CD14-positive monocyte (primary cell): ENCODE measurements around the gene LIX1L. TPM values are rescaled to one million over a fixed set of nuclear protein-coding genes. Genes with fewer than 3 reads are reported as not detected.

Source experiments
- DNase-seq, 3 donors: peaks; one replicate each; pipeline ENCODE4 v3.0.0-alpha.2; 2011 to 2022
- H2AFZ ChIP-seq: 2 replicates; pipeline ENCODE4 v1.6.0; 2012; ENCODE audit warnings: mild to moderate bottlenecking, low read depth, low read length, inconsistent platforms; ENCODE audit not compliant: insufficient read depth, poor library complexity, severe bottlenecking
- H3K27ac ChIP-seq, 2 donors: 1 replicate in 1 of 2; 2 replicates in 1 of 2; pipeline ENCODE4 v1.5.1; 2012 to 2013; ENCODE audit warnings: low read length in 2 of 2, control low read depth in 1 of 2, inconsistent platforms in 1 of 2, low read depth in 1 of 2, mild to moderate bottlenecking in 1 of 2
- H3K27me3 ChIP-seq, 2 donors: one replicate each; pipeline versions ENCODE4 v1.6.0 to v1.6.1; 2011 to 2013; ENCODE audit warnings: low read length in 2 of 2; ENCODE audit not compliant: control insufficient read depth in 2 of 2, insufficient read depth in 2 of 2
- H3K36me3 ChIP-seq, 2 donors: replicated peaks in 1 of 2; 1 replicate in 1 of 2; 2 replicates in 1 of 2; pipeline versions ENCODE4 v1.5.1 to v1.6.1; 2012 to 2013; ENCODE audit warnings: low read length in 2 of 2, control low read depth in 1 of 2, inconsistent platforms in 1 of 2, mild to moderate bottlenecking in 1 of 2; ENCODE audit not compliant: insufficient read depth in 2 of 2, control insufficient read depth in 1 of 2
- H3K4me1 ChIP-seq, 2 donors: 1 replicate in 1 of 2; 2 replicates in 1 of 2; pipeline versions ENCODE4 v1.5.1 to v1.6.1; 2012 to 2013; ENCODE audit warnings: low read length in 2 of 2, control low read depth in 1 of 2, inconsistent platforms in 1 of 2, mild to moderate bottlenecking in 1 of 2, moderate library complexity in 1 of 2; ENCODE audit not compliant: insufficient read depth in 2 of 2, control insufficient read depth in 1 of 2
- H3K4me2 ChIP-seq: replicated peaks from 2 replicates; pipeline ENCODE3; 2012; ENCODE audit warnings: low read length, moderate library complexity, mild to moderate bottlenecking; ENCODE audit not compliant: poor library complexity, severe bottlenecking; ENCODE audit errors: extremely low read depth
- H3K4me3 ChIP-seq, 3 experiments: fragments of 200-600 bp in 1 of 3; sonication (generic) in 1 of 3; replicated peaks in 1 of 3; 1 replicate in 2 of 3; 2 replicates in 1 of 3; pipeline ENCODE4 v1.5.1; 2011 to 2013; ENCODE audit warnings: low read length in 3 of 3, mild to moderate bottlenecking in 3 of 3, control low read depth in 2 of 3, low read depth in 2 of 3, inconsistent platforms in 1 of 3, moderate library complexity in 1 of 3
- H3K79me2 ChIP-seq: 2 replicates; pipeline ENCODE4 v1.6.0; 2012; ENCODE audit warnings: mild to moderate bottlenecking, control low read depth, inconsistent platforms, low read length, moderate library complexity; ENCODE audit not compliant: insufficient read depth
- H3K9ac ChIP-seq: 2 replicates; pipeline ENCODE4 v1.6.0; 2017; ENCODE audit warnings: low read length, mild to moderate bottlenecking; ENCODE audit not compliant: insufficient read depth, poor library complexity, severe bottlenecking
- H3K9me3 ChIP-seq, 2 donors: replicated peaks in 1 of 2; 1 replicate in 1 of 2; 2 replicates in 1 of 2; pipeline versions ENCODE4 v1.5.1 to v1.6.1; 2012 to 2013; ENCODE audit warnings: low read length in 2 of 2, control low read depth in 1 of 2; ENCODE audit not compliant: control insufficient read depth in 1 of 2, insufficient read depth in 1 of 2
- H4K20me1 ChIP-seq: 2 replicates; pipeline ENCODE4 v1.6.0; 2012; ENCODE audit warnings: mild to moderate bottlenecking, low read length, control low read depth, moderate library complexity; ENCODE audit not compliant: insufficient read depth
- H3K27ac Mint-ChIP-seq, 7 donors: one replicate each; pipeline ENCODE4 v1.8.0; 2020; ENCODE audit warnings: mild to moderate bottlenecking in 7 of 7, mixed read lengths in 7 of 7, moderate library complexity in 6 of 7, inconsistent platforms in 2 of 7
- H3K27me3 Mint-ChIP-seq, 3 donors: one replicate each; pipeline ENCODE4 v1.8.0; 2021 to 2022; ENCODE audit warnings: low read depth in 3 of 3, mild to moderate bottlenecking in 3 of 3, mixed read lengths in 3 of 3, moderate library complexity in 3 of 3, inconsistent platforms in 1 of 3
- H3K36me3 Mint-ChIP-seq, 2 donors: one replicate each; pipeline ENCODE4 v1.8.0; 2020; ENCODE audit warnings: mixed read lengths in 2 of 2, inconsistent platforms in 1 of 2, mild to moderate bottlenecking in 1 of 2
- H3K4me1 Mint-ChIP-seq: one replicate; pipeline ENCODE4 v1.8.0; 2020; ENCODE audit warnings: mild to moderate bottlenecking, mixed read lengths
- H3K4me3 Mint-ChIP-seq, 2 donors: one replicate each; pipeline ENCODE4 v1.8.0; 2020; ENCODE audit warnings: mild to moderate bottlenecking in 2 of 2, mixed read lengths in 2 of 2, moderate library complexity in 1 of 2
- H3K9me3 Mint-ChIP-seq, 7 donors: one replicate each; pipeline ENCODE4 v1.8.0; 2020 to 2022; ENCODE audit warnings: mixed read lengths in 7 of 7, mild to moderate bottlenecking in 6 of 7, moderate library complexity in 6 of 7, inconsistent platforms in 2 of 7
- WGBS: methylation state at CpG from one replicate; pipeline ENCODE4 v1.1.5; 2013; ENCODE audit warnings: missing lambda C conversion rate; ENCODE audit not compliant: insufficient coverage; 5-methylcytosine and 5-hydroxymethylcytosine counted together
- intact Hi-C, 2 donors: fragments of 100-400 bp; cut with micrococcal nuclease; formaldehyde crosslinking; loops; one replicate each; pipeline versions ENCODE4 v1.15.0 to v1.15.1; 2023
- polyA plus RNA-seq, 3 donors: library from polyadenylated mRNA; depleted of rRNA in 1 of 3; unstranded in 2 of 3; stranded (reverse) in 1 of 3; fragments of 300-500 nt in 2 of 3; fragments of >200 nt in 1 of 3; fragmentation: Illumina TruSeq in 2 of 3; gene quantifications; 1 replicate in 2 of 3; 2 replicates in 1 of 3; pipeline ENCODE4 v1.2.3, GENCODE V29; 2012 to 2021
- TF ChIP-seq, protein P1 (sequence below): fragments of 200-600 bp; IDR thresholded peaks from one replicate; pipeline ENCODE4 v1.8.0; 2022; ENCODE audit warnings: antibody characterized with exemption, mild to moderate bottlenecking

The LIX1L gene
- polyA plus RNA-seq, 3 donors = 6.3 to 13.6 (median 8.5) TPM

DNA sequence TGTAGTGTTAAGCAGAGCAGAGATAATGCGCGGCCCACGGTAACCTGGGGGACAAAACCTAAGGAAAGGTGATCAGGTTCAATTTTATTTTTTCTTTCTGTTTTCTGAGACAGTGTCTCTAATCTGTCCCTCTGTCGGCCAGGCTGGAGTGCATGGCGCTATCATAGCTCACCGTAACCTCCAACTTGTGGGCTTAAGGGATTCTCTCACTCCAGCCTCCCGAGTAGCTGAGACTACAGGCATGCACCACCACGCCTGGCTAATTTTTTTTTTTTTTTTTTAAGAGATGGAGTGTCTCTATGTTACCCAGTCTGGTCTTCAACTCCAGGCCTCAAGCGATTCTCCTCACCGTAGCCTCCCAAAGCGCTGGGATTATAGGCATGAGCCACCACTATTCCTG, 71.4 kb downstream of the LIX1L start:
- Histone ChIP-seq H4K20me1 (no peaks in the 10 kb centered on the region), H2AFZ (peak overlapping the region; percentile 93), H3K36me3 (no peaks in the 10 kb centered on the region), H3K4me3 (peak overlapping the region; percentile 51 to 95 (median 75)), H3K4me2 (peak overlapping the region; percentile 73), H3K27me3 (peaks cover 5 to 14% of the 10 kb centered on the region in 2 donors), H3K9ac (no peak overlapping the region), H3K27ac (no peak overlapping the region), H3K79me2 (no peaks in the 10 kb centered on the region), H3K4me1 (peaks cover 8 to 18% of the 10 kb centered on the region in 2 donors), H3K9me3 (no peaks in the 10 kb centered on the region)
- no peaks in the 10 kb centered on the region for H3K36me3 Mint-ChIP-seq
- H3K4me1 Mint-ChIP-seq = peaks cover 16% of the 10 kb centered on the region
- TF ChIP-seq, protein P1, sequence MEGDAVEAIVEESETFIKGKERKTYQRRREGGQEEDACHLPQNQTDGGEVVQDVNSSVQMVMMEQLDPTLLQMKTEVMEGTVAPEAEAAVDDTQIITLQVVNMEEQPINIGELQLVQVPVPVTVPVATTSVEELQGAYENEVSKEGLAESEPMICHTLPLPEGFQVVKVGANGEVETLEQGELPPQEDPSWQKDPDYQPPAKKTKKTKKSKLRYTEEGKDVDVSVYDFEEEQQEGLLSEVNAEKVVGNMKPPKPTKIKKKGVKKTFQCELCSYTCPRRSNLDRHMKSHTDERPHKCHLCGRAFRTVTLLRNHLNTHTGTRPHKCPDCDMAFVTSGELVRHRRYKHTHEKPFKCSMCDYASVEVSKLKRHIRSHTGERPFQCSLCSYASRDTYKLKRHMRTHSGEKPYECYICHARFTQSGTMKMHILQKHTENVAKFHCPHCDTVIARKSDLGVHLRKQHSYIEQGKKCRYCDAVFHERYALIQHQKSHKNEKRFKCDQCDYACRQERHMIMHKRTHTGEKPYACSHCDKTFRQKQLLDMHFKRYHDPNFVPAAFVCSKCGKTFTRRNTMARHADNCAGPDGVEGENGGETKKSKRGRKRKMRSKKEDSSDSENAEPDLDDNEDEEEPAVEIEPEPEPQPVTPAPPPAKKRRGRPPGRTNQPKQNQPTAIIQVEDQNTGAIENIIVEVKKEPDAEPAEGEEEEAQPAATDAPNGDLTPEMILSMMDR = no peak
- H3K4me3 Mint-ChIP-seq = peak overlapping the region; percentile 89 to 92
- H3K27ac Mint-ChIP-seq = peak overlapping the region in 2 of 7 donors; percentile 65 to 89
- no peak for DNase-seq
- 54% methylated on average over 7 of the region's 11 CpGs for WGBS
- peaks cover 13 to 24% (median 16%) of the 10 kb centered on the region in 3 donors for H3K27me3 Mint-ChIP-seq
- intact Hi-C loops = loop anchor here in 1 of 2 donors (5.0 kb wide), 1 partner anchor 39 kb away; the partner anchor contains the start of gene NUDT17
- peaks cover 0 to 2% (median 0%) of the 10 kb centered on the region in 7 donors for H3K9me3 Mint-ChIP-seq

DNA sequence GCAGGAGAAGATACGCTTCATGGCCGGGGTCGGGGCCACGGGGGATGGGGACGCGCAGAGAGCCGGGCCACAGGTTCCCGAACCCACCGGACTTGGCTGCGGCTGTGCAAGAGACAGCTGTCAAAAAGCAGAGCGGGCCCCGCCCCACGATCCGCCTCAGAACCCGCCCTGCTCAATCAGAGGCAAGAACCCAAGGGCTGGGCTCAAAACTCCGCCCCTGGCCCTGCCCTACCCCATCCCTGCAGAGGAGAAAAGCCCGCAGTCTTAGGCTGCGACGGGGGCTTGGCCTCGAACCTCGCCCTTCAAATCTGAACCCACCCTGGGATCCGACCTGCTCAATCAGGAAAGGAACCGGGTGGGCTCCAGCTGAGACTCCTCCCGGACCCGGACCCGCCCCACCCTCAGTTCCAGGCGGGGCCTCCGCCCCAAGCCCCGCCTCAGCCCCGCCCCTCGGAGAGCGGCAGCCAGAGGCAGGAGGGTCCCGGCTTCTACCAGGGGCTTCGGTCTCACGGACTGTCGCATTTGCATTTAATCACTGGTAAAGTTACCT, 72.0 kb downstream of the LIX1L start, which contains the start of gene ANKRD35:
TSS of gene ANKRD35 (minus strand) at position 129 of the 550 bp plus-strand sequence. CDS start at position 21, 108 bp downstream.
- Histone ChIP-seq H2AFZ (peak within 1 kb of the TSS; percentile 93), H3K36me3 (no peaks in the 10 kb centered on the region), H4K20me1 (no peaks in the 10 kb centered on the region), H3K4me2 (peak within 1 kb of the TSS; percentile 73), H3K27ac (no peak within 1 kb of the TSS), H3K27me3 (peaks cover 5 to 14% of the 10 kb centered on the region in 2 donors), H3K4me1 (peaks cover 8 to 18% of the 10 kb centered on the region in 2 donors), H3K9ac (no peak within 1 kb of the TSS), H3K79me2 (no peaks in the 10 kb centered on the region), H3K4me3 (peak within 1 kb of the TSS; percentile 51 to 95 (median 75)), H3K9me3 (no peaks in the 10 kb centered on the region)
- peak within 1 kb of the TSS; percentile 89 to 92 for H3K4me3 Mint-ChIP-seq
- 0% methylated on average over 27 of the region's 36 CpGs for WGBS
- H3K4me1 Mint-ChIP-seq = peaks cover 16% of the 10 kb centered on the region
- peaks cover 0 to 2% (median 0%) of the 10 kb centered on the region in 7 donors for H3K9me3 Mint-ChIP-seq
- peak within 1 kb of the TSS in 5 of 7 donors; percentile 31 to 89 (median 82) for H3K27ac Mint-ChIP-seq
- peaks cover 13 to 24% (median 16%) of the 10 kb centered on the region in 3 donors for H3K27me3 Mint-ChIP-seq
- DNase-seq = peak; percentile 65 to 81 (median 70)
- TF ChIP-seq, protein P1 = no peak
- H3K36me3 Mint-ChIP-seq = no peaks in the 10 kb centered on the region
- intact Hi-C loops = loop anchor here in 1 of 2 donors (5.0 kb wide), 1 partner anchor 39 kb away; the partner anchor contains the start of gene NUDT17
